HG03575 (cell line): ENCODE data around the gene SPATA9.

Source experiments
- ATAC-seq: cut with Tn5 transposase; IDR thresholded peaks from one replicate; pipeline ENCODE4 v1.9.1; 2021; ENCODE audit not compliant: unreplicated experiment, insufficient number of reproducible peaks, low FRiP score; ENCODE audit errors: extremely low read depth

SPATA9 gene

GRCh38 chr5:95682891-95683290 lies at the start of gene SPATA9:
SPATA9 (minus strand) TSS chr5:95682991; CDS start chr5:95682854, 137 bp downstream.
- no peak for ATAC-seq

GRCh38 chr5:95731571-95732554 lies 49.1 kb upstream of the SPATA9 start:
- ATAC-seq = no peak

- ATAC-seq = no peak
These were observed 48.2 kb upstream of the SPATA9 start, which contains the start of gene RHOBTB3 for GRCh38 chr5:95730730-95731570. RHOBTB3 (plus strand) TSS chr5:95731336; CDS start chr5:95731683, 347 bp downstream.

GRCh38 chr5:95730011-95730700 lies 47.4 kb upstream of the SPATA9 start:
- no peak for ATAC-seq

GRCh38 chr5:95729115-95730010 lies 46.6 kb upstream of the SPATA9 start:
- ATAC-seq = no peak

GRCh38 chr5:95728494-95729114 lies 45.8 kb upstream of the SPATA9 start:
- no peak for ATAC-seq

GRCh38 chr5:95727764-95728191 lies 45.0 kb upstream of the SPATA9 start:
- ATAC-seq = peak; percentile 32

- no peak for ATAC-seq
These were observed 44.3 kb upstream of the SPATA9 start for GRCh38 chr5:95726811-95727763.

- ATAC-seq = no peak
These were observed 43.4 kb upstream of the SPATA9 start for GRCh38 chr5:95725937-95726810.

- no peak for ATAC-seq
These were observed 42.5 kb upstream of the SPATA9 start for GRCh38 chr5:95725071-95725820.

- no peak for ATAC-seq
These were observed 41.0 kb upstream of the SPATA9 start for GRCh38 chr5:95723632-95724369.

GRCh38 chr5:95721582-95722295 lies 38.9 kb upstream of the SPATA9 start:
- no peak for ATAC-seq

- no peak for ATAC-seq
These were observed 37.4 kb upstream of the SPATA9 start for GRCh38 chr5:95720094-95720786.
